ENCODE results near the gene LRP1. TPM values are rescaled to one million over a fixed set of nuclear protein-coding genes. Genes with fewer than 3 reads are reported as not detected.

LRP1 gene
- total RNA-seq, 2 donors from 2014 or later = 1.3 to 5.9 TPM

DNA sequence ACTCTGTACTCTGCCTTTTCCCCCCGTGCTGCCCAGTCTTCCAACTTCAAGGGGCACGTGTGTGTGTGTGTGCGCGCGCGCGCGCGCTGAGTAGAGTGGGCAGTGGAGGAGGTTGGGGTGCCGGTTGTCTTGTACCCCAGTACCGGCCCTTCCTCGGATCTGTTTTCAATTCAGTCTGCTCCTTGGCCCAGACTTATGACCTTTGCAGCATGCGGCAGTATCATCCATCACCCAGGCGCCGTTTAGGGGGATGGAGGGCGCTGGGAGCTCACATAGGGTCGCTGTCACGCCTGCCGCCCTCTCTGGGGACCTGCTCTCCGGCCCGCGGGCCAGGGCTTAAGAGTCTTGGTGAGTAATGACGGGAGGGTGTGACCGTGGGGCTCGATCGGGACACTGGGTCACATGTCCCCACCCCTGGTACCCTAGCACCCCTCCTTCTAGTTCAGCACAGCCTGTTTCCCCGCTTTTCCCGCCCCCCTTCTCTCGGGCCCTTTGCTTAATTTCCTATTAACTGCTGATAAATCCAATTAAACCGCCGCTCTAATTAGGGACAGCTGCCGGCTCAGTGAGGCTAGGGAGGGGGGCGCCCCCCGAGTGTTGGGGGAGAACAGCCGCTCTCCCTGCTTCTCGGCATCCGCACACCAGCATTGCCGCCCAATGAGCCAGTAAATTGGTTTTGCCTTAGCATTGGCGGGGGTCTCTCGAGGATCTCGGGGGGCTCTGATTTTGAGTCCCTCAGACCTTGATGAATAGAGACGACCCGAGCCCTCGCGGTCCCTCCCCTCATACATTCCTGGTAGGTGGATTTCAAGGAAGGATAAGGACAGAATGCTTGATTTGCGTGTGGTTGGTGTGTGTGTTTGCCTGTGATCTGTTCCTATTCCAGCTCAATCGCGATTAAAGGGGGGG is 113.4 kb downstream of the LRP1 start:
- Mint-ChIP-seq H3K27ac (no peak overlapping the region), H3K9me3 (no peaks in the 10 kb centered on the region), H3K36me3 (peaks cover 0 to 4% of the 10 kb centered on the region in 2 donors)
- DNase-seq (ENCODE audit: low spot score in 2 of 2) (no peak), ATAC-seq (no peak)

DNA sequence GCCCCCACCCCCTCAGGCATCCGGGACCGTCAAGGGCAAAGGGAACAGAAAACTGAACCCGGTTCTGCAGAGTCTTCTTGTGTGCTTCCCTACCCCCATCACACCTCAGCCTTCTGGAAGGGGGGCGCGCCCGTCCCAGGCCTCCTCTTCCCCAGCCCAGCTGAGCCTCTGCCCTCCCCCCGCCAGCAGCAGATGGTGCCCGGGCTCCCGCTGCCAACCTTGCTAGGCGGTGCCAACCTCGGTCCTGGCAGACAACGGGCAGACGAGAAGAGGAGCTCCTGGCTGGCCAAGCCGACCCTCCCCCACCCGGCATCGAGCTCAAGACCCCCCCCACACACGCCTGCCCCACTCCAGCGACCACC is 114.0 kb downstream of the LRP1 start:
- peaks cover 0 to 4% of the 10 kb centered on the region in 2 donors for H3K36me3 Mint-ChIP-seq
- no peak for DNase-seq (ENCODE audit: low spot score in 2 of 2)
- no peak overlapping the region for H3K27ac Mint-ChIP-seq
- H3K9me3 Mint-ChIP-seq = no peaks in the 10 kb centered on the region
- ATAC-seq = no peak

GRCh38 chr12:57242691-57243454 is 114.6 kb downstream of the LRP1 start:
- ATAC-seq (peak; percentile 15 to 35), DNase-seq (ENCODE audit: low spot score in 2 of 2) (peak in 1 of 2 donors; percentile 87)
- no peak overlapping the region for H3K27ac Mint-ChIP-seq
- peaks cover 0 to 4% of the 10 kb centered on the region in 2 donors for H3K36me3 Mint-ChIP-seq
- H3K9me3 Mint-ChIP-seq = no peaks in the 10 kb centered on the region

DNA sequence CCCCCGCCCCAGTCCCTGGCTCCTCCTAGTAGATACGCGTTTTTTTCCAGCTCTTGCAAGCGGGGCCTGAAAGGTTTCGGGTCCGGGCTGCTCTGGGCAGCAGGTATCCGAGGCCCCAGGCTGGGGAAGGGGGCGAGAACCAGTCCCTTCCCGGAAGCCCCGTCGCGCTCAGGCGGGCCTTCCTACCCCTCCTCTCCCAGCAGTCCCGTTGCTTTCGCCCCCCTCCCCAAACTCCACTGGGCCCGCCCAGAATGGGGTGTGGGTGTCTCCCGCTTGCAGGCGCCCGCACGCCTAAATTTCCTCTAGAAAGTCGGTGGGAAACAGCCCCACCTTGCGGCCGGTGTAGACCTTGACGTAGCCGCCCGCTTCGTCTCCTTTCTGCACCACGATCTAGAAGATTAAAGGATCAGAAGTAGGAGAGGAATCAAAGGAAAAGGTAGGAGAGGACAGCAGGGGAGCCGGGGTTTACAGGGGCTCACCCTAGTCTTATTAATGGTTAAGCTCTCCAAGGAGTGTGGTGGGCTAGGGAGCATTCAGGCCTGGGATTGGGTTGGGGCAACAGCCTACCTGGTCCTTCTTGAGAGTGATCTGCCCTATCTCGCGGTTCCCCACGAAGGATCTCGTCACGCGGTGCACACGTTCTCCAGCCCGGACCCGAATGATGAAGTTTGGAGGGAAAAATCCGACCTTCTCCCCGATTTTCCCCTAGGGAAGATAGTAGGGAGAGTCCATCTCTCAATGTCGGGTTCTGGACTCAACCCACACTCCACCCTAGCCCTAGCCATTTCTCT is 115.4 kb downstream of the LRP1 start:
- Mint-ChIP-seq H3K36me3 (peaks cover 0 to 3% of the 10 kb centered on the region in 2 donors), H3K27ac (peak overlapping the region in 1 of 2 donors; percentile 78), H3K9me3 (no peaks in the 10 kb centered on the region)
- ATAC-seq (peak; percentile 25 to 28), DNase-seq (ENCODE audit: low spot score in 2 of 2) (peak; percentile 76 to 93)

GRCh38 chr12:57244312-57244696 is 116.0 kb downstream of the LRP1 start:
- no peaks in the 10 kb centered on the region for H3K9me3 Mint-ChIP-seq
- ATAC-seq = no peak
- H3K27ac Mint-ChIP-seq = no peak overlapping the region
- DNase-seq (ENCODE audit: low spot score in 2 of 2) = no peak
- H3K36me3 Mint-ChIP-seq = no peaks in the 10 kb centered on the region

- ATAC-seq = no peak
- Mint-ChIP-seq H3K36me3 (no peaks in the 10 kb centered on the region), H3K27ac (no peak overlapping the region), H3K9me3 (no peaks in the 10 kb centered on the region)
- no peak for DNase-seq (ENCODE audit: low spot score in 2 of 2)
Measured at GRCh38 chr12:57247041-57247440, 118.8 kb downstream of the LRP1 start.

DNA sequence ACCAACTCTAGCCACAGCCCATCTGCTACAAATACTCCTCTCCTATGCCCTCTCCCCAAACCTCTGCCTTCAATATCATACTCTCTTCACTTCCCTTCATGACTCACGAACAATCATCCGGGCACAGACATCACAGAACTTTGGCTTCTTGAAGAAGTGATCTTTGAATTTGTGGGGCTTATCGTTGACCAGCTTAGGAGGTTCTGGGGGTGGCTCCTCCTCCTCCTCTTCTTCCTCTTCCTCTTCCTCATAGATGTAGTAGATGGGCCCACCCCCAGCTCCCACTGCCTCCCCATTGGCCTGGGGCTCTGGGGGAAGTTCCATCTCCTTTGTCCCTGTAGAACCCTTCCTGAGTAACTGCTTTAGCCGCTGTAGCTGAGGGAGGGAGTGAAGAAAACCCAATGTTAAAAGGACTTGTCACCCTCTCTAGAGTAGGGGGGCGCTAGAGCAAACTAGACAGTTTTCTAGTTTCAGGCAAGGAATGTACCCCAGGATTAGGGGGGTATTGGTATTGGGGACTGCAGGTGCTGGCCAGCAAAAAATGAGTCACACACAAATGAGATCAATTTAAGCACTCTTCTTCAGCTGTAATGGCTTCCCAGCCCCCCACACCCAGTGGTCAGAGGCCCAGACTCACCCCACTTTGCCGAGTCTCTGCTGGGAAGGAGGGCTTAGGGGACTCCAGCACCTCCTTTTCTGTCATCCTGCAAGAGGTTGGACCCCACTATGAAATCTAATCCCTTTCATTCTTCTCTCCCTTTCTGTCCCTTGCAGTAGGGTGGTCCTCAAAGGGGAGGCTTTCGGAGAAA is 120.9 kb downstream of the LRP1 start:
- DNase-seq (ENCODE audit: low spot score in 2 of 2) = no peak

GRCh38 chr12:57250541-57250940 is 122.3 kb downstream of the LRP1 start:
- Mint-ChIP-seq H3K27ac (no peak overlapping the region), H3K9me3 (no peaks in the 10 kb centered on the region), H3K36me3 (no peaks in the 10 kb centered on the region)
- ATAC-seq = no peak
- no peak for DNase-seq (ENCODE audit: low spot score in 2 of 2)

More for the DNA sequence above, 120.9 kb downstream of the LRP1 start:
- H3K27ac Mint-ChIP-seq = no peak overlapping the region
- H3K36me3 Mint-ChIP-seq = no peaks in the 10 kb centered on the region
- H3K9me3 Mint-ChIP-seq = no peaks in the 10 kb centered on the region
- peak; percentile 34 to 51 for ATAC-seq

DNA sequence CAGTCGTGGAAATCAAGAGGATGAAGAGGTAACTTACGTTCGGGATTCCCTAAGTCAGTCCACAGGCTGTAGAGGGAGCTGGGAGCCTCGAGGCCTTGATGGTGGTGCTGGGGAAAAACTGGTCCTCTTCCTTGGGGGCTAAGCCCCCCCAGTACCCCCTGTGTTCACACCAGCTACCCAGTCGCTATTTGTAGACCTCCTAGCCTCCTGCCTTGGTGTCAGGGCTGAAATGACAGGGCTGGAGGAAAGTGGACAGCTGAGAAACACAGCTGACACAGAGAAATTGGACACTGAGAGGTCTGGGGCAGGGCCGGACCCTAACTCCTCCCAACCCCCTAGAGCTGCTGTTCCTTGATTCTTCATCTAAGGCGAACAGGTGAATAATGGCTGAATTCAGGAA is 122.7 kb downstream of the LRP1 start, which contains the start of gene STAC3:
TSS of gene STAC3 (minus strand) at position 232 of the 400 bp plus-strand sequence. CDS start 1,551 bp downstream, outside the sequence.
- DNase-seq (ENCODE audit: low spot score in 2 of 2) (no peak), ATAC-seq (no peak)
- Mint-ChIP-seq H3K9me3 (no peaks in the 10 kb centered on the region), H3K27ac (no peak within 1 kb of the TSS), H3K36me3 (no peaks in the 10 kb centered on the region)

DNA sequence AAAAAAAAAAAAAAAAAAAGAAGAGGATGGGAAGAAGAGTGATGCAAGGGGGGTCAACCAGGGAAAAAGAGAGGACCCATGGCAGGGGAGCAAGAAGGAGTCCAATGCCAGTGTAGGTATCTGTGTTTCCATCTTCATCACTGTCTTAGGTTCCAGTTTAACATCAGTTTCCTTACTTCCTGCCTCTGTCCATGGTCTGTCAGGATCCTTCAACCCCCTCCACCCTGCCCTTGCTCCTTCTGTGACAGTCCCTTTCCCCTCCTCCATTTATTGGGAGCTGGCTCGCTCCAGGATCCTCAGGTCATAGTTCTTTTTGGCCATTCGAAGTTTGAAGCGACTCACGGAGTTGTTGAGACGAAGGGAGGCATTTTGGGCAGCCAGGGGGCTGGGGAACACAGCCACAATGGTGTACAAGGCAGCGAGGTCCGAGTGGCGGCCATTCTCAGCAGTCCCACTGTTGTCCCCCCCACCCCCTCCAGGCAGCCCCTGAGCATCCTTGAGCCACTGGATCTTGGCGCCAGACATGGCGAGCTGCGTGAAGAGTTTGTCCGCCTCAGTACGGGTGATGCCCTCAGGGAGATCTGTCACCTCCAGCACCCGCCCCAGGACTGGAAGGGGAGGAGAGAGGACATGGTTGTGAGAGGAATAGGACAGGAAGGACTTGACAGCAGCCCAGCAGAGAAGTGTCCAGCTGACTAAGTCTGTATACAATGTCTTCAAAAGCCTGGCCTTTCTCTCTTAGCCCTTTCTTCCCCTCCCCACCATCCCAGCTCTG is 126.4 kb downstream of the LRP1 start:
- H3K9me3 Mint-ChIP-seq = no peaks in the 10 kb centered on the region
- DNase-seq (ENCODE audit: low spot score in 2 of 2) (no peak), ATAC-seq (no peak)
- H3K36me3 Mint-ChIP-seq = no peaks in the 10 kb centered on the region
- peak overlapping the region in 1 of 2 donors; percentile 24 for H3K27ac Mint-ChIP-seq

GRCh38 chr12:57255916-57256315 is 127.6 kb downstream of the LRP1 start:
- DNase-seq (ENCODE audit: low spot score in 2 of 2) (no peak), ATAC-seq (no peak)
- H3K27ac Mint-ChIP-seq = no peak overlapping the region
- H3K36me3 Mint-ChIP-seq = no peaks in the 10 kb centered on the region
- H3K9me3 Mint-ChIP-seq = no peaks in the 10 kb centered on the region

DNA sequence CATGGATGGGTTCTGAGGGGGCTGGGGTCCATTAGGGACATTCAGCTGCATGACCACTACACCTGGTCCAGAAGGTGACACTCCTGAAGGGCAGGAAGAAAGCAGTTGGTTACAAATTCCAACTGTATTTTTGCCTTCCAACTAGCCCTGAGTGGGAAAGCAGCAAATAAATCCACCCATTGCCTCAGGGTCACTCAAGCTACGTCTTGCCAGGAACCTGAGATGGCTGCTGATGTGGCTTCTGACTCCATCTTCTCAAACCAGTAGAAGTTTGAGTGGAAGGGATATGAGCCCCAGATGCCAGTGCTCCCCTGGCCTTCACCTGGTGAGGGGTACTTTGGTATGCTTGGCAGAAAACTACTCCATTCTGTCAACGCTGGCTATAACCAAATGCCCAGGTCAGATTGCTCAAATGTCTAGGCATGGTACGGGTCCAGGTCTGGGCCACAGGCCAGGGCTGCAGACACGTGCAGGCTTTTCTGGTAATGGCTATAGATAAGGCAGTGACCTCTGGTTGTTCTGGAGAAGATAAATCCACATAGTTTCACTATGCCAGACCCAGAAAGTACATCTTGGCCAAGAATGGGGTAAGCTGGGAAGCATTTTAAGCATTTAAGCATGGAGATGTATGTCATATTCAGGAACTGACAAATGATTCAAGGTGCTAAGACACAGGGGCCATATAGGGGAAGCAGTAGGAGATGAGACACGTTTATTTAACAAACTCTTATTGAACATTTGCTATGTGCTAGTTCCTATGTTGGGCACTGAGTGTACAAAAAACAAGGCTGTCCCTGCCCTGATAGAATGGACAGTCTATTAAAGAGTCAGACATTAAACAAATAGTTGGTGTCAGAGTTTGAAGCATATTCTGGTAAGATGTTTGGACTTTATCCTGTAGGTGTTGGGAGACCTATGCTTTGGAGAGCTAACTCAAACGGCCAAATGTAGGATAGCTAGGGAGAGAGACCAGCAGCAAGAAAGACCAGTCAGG is 131.0 kb downstream of the LRP1 start:
- H3K36me3 Mint-ChIP-seq = no peaks in the 10 kb centered on the region
- H3K9me3 Mint-ChIP-seq = no peaks in the 10 kb centered on the region
- no peak overlapping the region for H3K27ac Mint-ChIP-seq
- DNase-seq (ENCODE audit: low spot score in 2 of 2) = no peak
- no peak for ATAC-seq

DNA sequence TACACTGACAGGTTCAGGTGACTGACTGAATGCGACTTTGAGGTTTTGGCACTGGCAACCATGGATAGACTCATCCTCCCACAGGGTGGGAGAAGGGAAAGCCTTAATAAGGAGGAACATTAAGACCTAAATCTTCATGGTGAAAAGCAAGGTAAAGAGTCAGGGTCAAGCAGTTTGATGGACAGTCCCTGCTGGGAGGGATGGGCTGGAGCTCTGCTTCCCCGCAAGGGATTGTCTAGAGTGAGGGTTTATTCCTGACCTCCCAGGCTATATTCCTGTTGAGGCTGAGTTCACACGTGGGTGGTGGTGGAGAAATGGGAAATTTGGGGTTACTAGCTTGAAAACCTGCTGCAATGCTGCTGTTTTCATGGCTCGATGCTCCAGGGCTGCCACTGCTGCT is 132.1 kb downstream of the LRP1 start:
- Mint-ChIP-seq H3K36me3 (no peaks in the 10 kb centered on the region), H3K9me3 (no peaks in the 10 kb centered on the region), H3K27ac (no peak overlapping the region)
- DNase-seq (ENCODE audit: low spot score in 2 of 2) (no peak), ATAC-seq (no peak)

- H3K27ac Mint-ChIP-seq = no peak overlapping the region
- no peaks in the 10 kb centered on the region for H3K36me3 Mint-ChIP-seq
- no peaks in the 10 kb centered on the region for H3K9me3 Mint-ChIP-seq
- DNase-seq (ENCODE audit: low spot score in 2 of 2) (no peak), ATAC-seq (no peak)
Measured at GRCh38 chr12:57261428-57261865, 133.2 kb downstream of the LRP1 start.
